ENCODE measurements around the gene DNMT1. TPM values are rescaled to one million over a fixed set of nuclear protein-coding genes. Genes with fewer than 3 reads are reported as not detected.

The DNMT1 gene
- total RNA-seq, 2 donors from 2014 or later = 17.2 to 27.7 TPM

DNA sequence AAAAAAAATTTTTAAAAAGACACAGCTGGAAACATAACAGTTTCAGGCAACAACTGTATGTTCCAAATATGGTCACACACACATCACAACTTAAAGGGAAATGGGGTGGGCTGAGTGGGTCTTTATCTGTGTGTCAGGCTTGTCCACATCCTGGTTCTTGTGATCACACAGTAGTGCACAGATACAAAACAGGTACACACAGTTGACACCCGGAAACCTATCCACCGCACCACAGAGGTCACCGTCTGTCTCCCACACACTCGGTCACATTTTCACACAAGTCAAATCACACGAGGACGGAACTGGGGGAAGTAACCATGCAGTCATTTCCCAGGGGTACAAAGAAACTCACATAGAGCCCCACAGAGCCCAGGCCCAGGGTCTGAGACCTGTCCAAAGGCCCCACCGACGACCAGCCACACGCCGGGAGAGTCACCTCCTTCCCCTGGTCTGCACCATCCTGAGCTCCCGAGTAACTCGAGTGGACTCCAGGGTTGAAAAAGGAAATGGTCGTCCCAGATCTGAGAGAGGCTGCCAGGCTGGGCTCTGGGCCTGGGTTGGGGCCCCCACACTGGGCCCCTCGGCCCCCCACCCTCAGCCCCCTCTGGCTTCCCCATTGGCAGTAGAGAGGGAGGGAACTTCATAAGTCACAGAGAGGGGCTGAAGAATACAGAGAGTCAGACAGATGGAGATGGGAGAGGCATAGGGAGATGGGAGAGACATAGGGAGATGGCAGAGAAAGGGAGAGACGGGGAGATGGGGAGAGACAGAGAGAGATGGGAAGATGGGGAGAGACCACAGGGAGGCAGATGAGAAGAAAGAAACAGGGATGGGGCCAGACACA, 89.9 kb downstream of the DNMT1 start:
- H3K27ac ChIP-seq = no peak overlapping the region
- DNase-seq (ENCODE audit: low spot score) = no peak
- H3K9me3 ChIP-seq = no peaks in the 10 kb centered on the region
- no peak for TF ChIP-seq CTCF (IDR thresholded peaks at IDR 0.05)
- peaks cover 28% of the 10 kb centered on the region for H3K36me3 ChIP-seq
- H3K4me3 ChIP-seq = no peak overlapping the region
- H3K4me1 ChIP-seq = peaks cover 0 to 23% of the 10 kb centered on the region in 2 donors
- no peaks in the 10 kb centered on the region for H3K27me3 ChIP-seq

- Histone ChIP-seq H3K36me3 (peaks cover 20% of the 10 kb centered on the region), H3K4me3 (no peak overlapping the region), H3K4me1 (peaks cover 0 to 23% of the 10 kb centered on the region in 2 donors), H3K27ac (no peak overlapping the region), H3K27me3 (no peaks in the 10 kb centered on the region), H3K9me3 (no peaks in the 10 kb centered on the region)
- DNase-seq (ENCODE audit: low spot score) = no peak
- no peak for TF ChIP-seq CTCF (IDR thresholded peaks at IDR 0.05)
Measured at GRCh38 chr19:10104130-10104513, 90.6 kb downstream of the DNMT1 start.

- TF ChIP-seq CTCF (IDR thresholded peaks at IDR 0.05) = no peak
- no peak overlapping the region for H3K27ac ChIP-seq
- H3K4me3 ChIP-seq = no peak overlapping the region
- peaks cover 7% of the 10 kb centered on the region for H3K36me3 ChIP-seq
- DNase-seq (ENCODE audit: low spot score) = no peak
- H3K4me1 ChIP-seq = peaks cover 0 to 21% of the 10 kb centered on the region in 2 donors
- H3K27me3 ChIP-seq = no peaks in the 10 kb centered on the region
- no peaks in the 10 kb centered on the region for H3K9me3 ChIP-seq
Measured at GRCh38 chr19:10102787-10103236, 91.9 kb downstream of the DNMT1 start.

- no peaks in the 10 kb centered on the region for H3K36me3 ChIP-seq
- no peak for TF ChIP-seq CTCF (IDR thresholded peaks at IDR 0.05)
- H3K4me1 ChIP-seq = peaks cover 0 to 13% of the 10 kb centered on the region in 2 donors
- H3K27ac ChIP-seq = no peak overlapping the region
- no peaks in the 10 kb centered on the region for H3K9me3 ChIP-seq
- H3K4me3 ChIP-seq = no peak overlapping the region
- no peaks in the 10 kb centered on the region for H3K27me3 ChIP-seq
- DNase-seq (ENCODE audit: low spot score) = no peak
Measured at GRCh38 chr19:10100163-10100785, 94.5 kb downstream of the DNMT1 start.

DNA sequence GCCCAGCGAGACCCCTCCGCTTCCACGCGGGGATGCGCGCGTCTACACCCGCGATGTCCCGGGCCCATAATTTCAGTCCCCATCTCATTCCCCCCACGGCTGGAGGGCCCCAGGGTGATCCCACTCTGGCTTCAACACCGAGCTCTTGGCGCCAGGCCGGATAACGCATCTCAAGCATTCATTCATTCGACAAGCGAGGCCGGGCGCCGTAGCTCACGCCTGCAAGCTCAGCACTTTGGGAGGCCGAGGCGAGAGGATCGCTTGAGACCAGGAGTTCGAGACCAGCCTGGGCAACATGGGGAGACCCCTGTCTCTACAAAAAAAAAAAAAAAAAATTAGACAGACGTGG, 98.2 kb downstream of the DNMT1 start:
- Histone ChIP-seq H3K4me1 (peaks cover 0 to 13% of the 10 kb centered on the region in 2 donors), H3K4me3 (peak overlapping the region; percentile 37 to 58), H3K36me3 (no peaks in the 10 kb centered on the region), H3K9me3 (no peaks in the 10 kb centered on the region), H3K27ac (peak overlapping the region; percentile 63 to 71), H3K27me3 (no peaks in the 10 kb centered on the region)
- no peak for TF ChIP-seq CTCF (IDR thresholded peaks at IDR 0.05)
- DNase-seq (ENCODE audit: low spot score) = no peak
